H1 (cell line): ENCODE measurements around the gene PNMA6E. TPM values are rescaled to one million over a fixed set of nuclear protein-coding genes. Genes with fewer than 3 reads are reported as not detected.

ENCODE experiments used
- CTCF ChIA-PET: fragments of 300-600 bp; sonication (Branson Sonifier 250); formaldehyde crosslinking; loops from one replicate; lab custom pipeline; 2021; ENCODE audit not compliant: partially characterized antibody; lab: Charles Lee
- POLR2A ChIA-PET: fragments of 300-600 bp; sonication (Branson Sonifier 250); formaldehyde crosslinking; loops from one replicate; lab custom pipeline; 2021; ENCODE audit warnings: inconsistent platforms; ENCODE audit not compliant: partially characterized antibody; lab: Charles Lee
- DNase-seq, 2 experiments: peaks; one replicate each; pipeline versions ENCODE4 v3.0.0 to v3.0.0-alpha.2; 2010 to 2022; ENCODE audit warnings: low spot score in 2 of 2, low read depth in 1 of 2, mixed read lengths in 1 of 2
- FAIRE-seq: peaks from 2 replicates; lab custom pipeline; 2011; peaks lifted over from hg19 to GRCh38; lab: Jason Lieb, UNC
- H2AFZ ChIP-seq: 2 replicates; pipeline ENCODE4 v1.8.1; 2012; ENCODE audit warnings: low read length, inconsistent platforms
- H2AK5ac ChIP-seq: 2 replicates; pipeline ENCODE4 v1.6.1; 2013; ENCODE audit warnings: low read depth, low read length
- H2BK120ac ChIP-seq: replicated peaks from 2 replicates; pipeline ENCODE3; 2013; ENCODE audit warnings: low read depth, low read length, inconsistent platforms
- H2BK12ac ChIP-seq: 2 replicates; pipeline ENCODE4 v1.6.1; 2013; ENCODE audit warnings: low read depth, low read length
- H2BK15ac ChIP-seq: 2 replicates; pipeline ENCODE4 v1.6.1; 2013; ENCODE audit warnings: low read length
- H2BK20ac ChIP-seq: 2 replicates; pipeline ENCODE4 v1.6.1; 2013; ENCODE audit warnings: low read length
- H2BK5ac ChIP-seq: 2 replicates; pipeline ENCODE4 v1.6.1; 2013; ENCODE audit warnings: low read depth, low read length
- H3K14ac ChIP-seq: 2 replicates; pipeline ENCODE4 v1.6.1; 2013; ENCODE audit warnings: inconsistent platforms; ENCODE audit not compliant: insufficient read length
- H3K18ac ChIP-seq: 2 replicates; pipeline ENCODE4 v1.6.1; 2013; ENCODE audit warnings: low read length; ENCODE audit errors: extremely low read depth
- H3K23ac ChIP-seq: 2 replicates; pipeline ENCODE4 v1.6.1; 2013; ENCODE audit warnings: inconsistent platforms; ENCODE audit not compliant: insufficient read length
- H3K23me2 ChIP-seq: 2 replicates; pipeline ENCODE4 v1.6.1; 2013; ENCODE audit warnings: low read depth, low read length
- H3K27ac ChIP-seq: 2 replicates; pipeline ENCODE4 v1.6.1; 2011; ENCODE audit warnings: low read depth, low read length, inconsistent platforms
- H3K27me3 ChIP-seq, 4 experiments: replicated peaks in 1 of 4; 1 replicate in 1 of 4; 2 replicates in 3 of 4; pipeline versions ENCODE4 v1.6.1 to v1.8.1; 2011 to 2013; ENCODE audit warnings: low read length in 3 of 4, mild to moderate bottlenecking in 3 of 4, inconsistent platforms in 2 of 4, mixed read lengths in 2 of 4, moderate library complexity in 1 of 4; ENCODE audit not compliant: control insufficient read depth in 3 of 4, insufficient read depth in 3 of 4; ENCODE audit errors: extremely low read depth in 1 of 4
- H3K36me3 ChIP-seq, 4 experiments: 2 replicates each; pipeline versions ENCODE4 v1.6.1 to v1.8.1; 2011 to 2013; ENCODE audit warnings: mild to moderate bottlenecking in 4 of 4, low read length in 3 of 4, moderate library complexity in 2 of 4, control low read depth in 1 of 4, inconsistent platforms in 1 of 4; ENCODE audit not compliant: insufficient read depth in 4 of 4, control insufficient read depth in 2 of 4
- H3K4ac ChIP-seq: replicated peaks from 2 replicates; pipeline ENCODE3; 2013; ENCODE audit warnings: low read length, low read depth, mixed read lengths, inconsistent platforms; ENCODE audit not compliant: insufficient read length
- H3K4me1 ChIP-seq, 4 experiments: replicated peaks in 1 of 4; 1 replicate in 1 of 4; 2 replicates in 3 of 4; pipeline versions ENCODE4 v1.6.1 to v1.8.1; 2011 to 2013; ENCODE audit warnings: low read length in 3 of 4, inconsistent platforms in 2 of 4, mixed read lengths in 1 of 4; ENCODE audit not compliant: insufficient read depth in 4 of 4, control insufficient read depth in 3 of 4
- H3K4me2 ChIP-seq, 2 experiments: 2 replicates each; pipeline versions ENCODE4 v1.6.1 to v1.8.1; 2011 to 2013; ENCODE audit warnings: low read depth in 2 of 2, low read length in 2 of 2, control low read depth in 1 of 2, inconsistent platforms in 1 of 2, mild to moderate bottlenecking in 1 of 2; ENCODE audit not compliant: insufficient read depth in 1 of 2
- H3K4me3 ChIP-seq, 4 experiments: fragments of 200-600, 300-600 bp in 1 of 4; sonication (generic), shearing (Covaris generic), sonication (Bioruptor Twin) in 1 of 4; 2 replicates each; pipeline versions ENCODE4 v1.5.1 to v1.8.1; 2011 to 2016; ENCODE audit warnings: low read length in 4 of 4, low read depth in 3 of 4, control low read depth in 2 of 4, inconsistent platforms in 2 of 4, mild to moderate bottlenecking in 2 of 4, mixed read lengths in 1 of 4, moderate library complexity in 1 of 4; ENCODE audit not compliant: insufficient read depth in 2 of 4; ENCODE audit errors: extremely low read depth in 1 of 4
- H3K56ac ChIP-seq: replicated peaks from 2 replicates; pipeline ENCODE3; 2013; ENCODE audit warnings: low read depth, mild to moderate bottlenecking, mixed read lengths, low read length, inconsistent platforms; ENCODE audit not compliant: insufficient read length
- H3K79me1 ChIP-seq: 2 replicates; pipeline ENCODE4 v1.6.1; 2013; ENCODE audit warnings: low read depth, low read length, control low read depth
- H3K79me2 ChIP-seq, 2 experiments: 2 replicates each; pipeline versions ENCODE4 v1.6.1 to v1.8.1; 2012 to 2013; ENCODE audit warnings: low read length in 2 of 2, mild to moderate bottlenecking in 2 of 2, inconsistent platforms in 1 of 2; ENCODE audit not compliant: insufficient read depth in 2 of 2, control insufficient read depth in 1 of 2
- H3K9ac ChIP-seq, 4 experiments: replicated peaks in 1 of 4; 1 replicate in 1 of 4; 2 replicates in 3 of 4; pipeline versions ENCODE4 v1.6.1 to v1.8.1; 2011 to 2013; ENCODE audit warnings: low read depth in 3 of 4, low read length in 3 of 4, control low read depth in 2 of 4, mild to moderate bottlenecking in 2 of 4, moderate library complexity in 2 of 4, inconsistent platforms in 1 of 4; ENCODE audit errors: extremely low read depth in 1 of 4
- H3K9me3 ChIP-seq, 2 experiments: 2 replicates each; pipeline versions ENCODE4 v1.6.1 to v1.8.1; 2012 to 2013; ENCODE audit warnings: mild to moderate bottlenecking in 2 of 2, moderate library complexity in 2 of 2, control low read depth in 1 of 2, inconsistent platforms in 1 of 2, low read depth in 1 of 2, low read length in 1 of 2, mixed read lengths in 1 of 2; ENCODE audit not compliant: insufficient read depth in 2 of 2
- H4K20me1 ChIP-seq, 2 experiments: replicated peaks in 1 of 2; 2 replicates each; pipeline versions ENCODE3 to v1.8.1; 2011 to 2013; ENCODE audit warnings: inconsistent platforms in 2 of 2, low read length in 2 of 2, mild to moderate bottlenecking in 1 of 2; ENCODE audit not compliant: insufficient read depth in 2 of 2, control insufficient read depth in 1 of 2
- H4K5ac ChIP-seq: 2 replicates; pipeline ENCODE4 v1.6.1; 2013; ENCODE audit warnings: low read length, low read depth, mixed read lengths, inconsistent platforms; ENCODE audit not compliant: insufficient read length
- H4K8ac ChIP-seq: 2 replicates; pipeline ENCODE4 v1.8.0; 2013; ENCODE audit warnings: mild to moderate bottlenecking, moderate library complexity, low read length, inconsistent platforms; ENCODE audit not compliant: insufficient read depth; ENCODE audit errors: extremely low read depth
- H4K91ac ChIP-seq: replicated peaks from 2 replicates; pipeline ENCODE3; 2013; ENCODE audit warnings: low read length, mixed read lengths, inconsistent platforms; ENCODE audit not compliant: insufficient read length
- CTCF ChIP-seq, 3 experiments: IDR thresholded peaks; 1 replicate in 2 of 3; 2 replicates in 1 of 3; pipeline versions ENCODE4 v1.5.1 to v1.6.1; 2011; ENCODE audit warnings: low read length in 3 of 3, mild to moderate bottlenecking in 3 of 3, inconsistent platforms in 2 of 3, low read depth in 1 of 3, moderate library complexity in 1 of 3; ENCODE audit not compliant: insufficient read depth in 1 of 3; ENCODE audit errors: control extremely low read depth in 1 of 3
- E2F6 ChIP-seq: IDR thresholded peaks from 2 replicates; pipeline ENCODE4 v1.6.1; 2012; ENCODE audit warnings: inconsistent platforms
- RAD21 ChIP-seq, 2 experiments: IDR thresholded peaks in 1 of 2; conservative IDR thresholded peaks in 1 of 2; 2 replicates each; pipeline ENCODE4 v1.6.1; 2011; ENCODE audit warnings: low read depth in 2 of 2, low read length in 2 of 2, improper control_type of control experiment in 1 of 2, inconsistent platforms in 1 of 2, mild to moderate bottlenecking in 1 of 2, moderate library complexity in 1 of 2
- WGBS, 2 experiments: shearing (Covaris generic) in 1 of 2; methylation state at CpG; one replicate each; pipeline versions ENCODE4 v1.1.6 to v1.1.7; 2013 to 2015; ENCODE audit warnings: low lambda C conversion rate in 2 of 2, mixed read lengths in 2 of 2, inconsistent platforms in 1 of 2, low coverage in 1 of 2, missing lambda C conversion rate in 1 of 2; ENCODE audit not compliant: insufficient replicate concordance in 2 of 2, insufficient coverage in 1 of 2, insufficient read length in 1 of 2; ENCODE audit errors: extremely low coverage in 1 of 2, missing lambda C conversion rate in 1 of 2; 5-methylcytosine and 5-hydroxymethylcytosine counted together
- polyA plus RNA-seq, 7 experiments: library from polyadenylated mRNA; depleted of rRNA in 3 of 7; stranded (reverse) in 5 of 7; unstranded in 2 of 7; fragments of >200 nt in 5 of 7; fragments of 200-250 nt in 2 of 7; gene quantifications; 1 replicate in 5 of 7; 2 replicates in 1 of 7; 4 replicates in 1 of 7; pipeline versions ENCODE4 v1.2.1 to v1.2.3, GENCODE V29; 2011 to 2013; ENCODE audit warnings: missing spikeins in 2 of 7, mixed read lengths in 2 of 7
- total RNA-seq: library from RNA; stranded (reverse); fragmentation: NEBNext Ultra II Directional; extraction: Animal tissue kit (Norgen Biotek cat#: 25700); gene quantifications from 2 replicates; pipeline ENCODE4 v1.2.1, GENCODE V29; 2021

Gene PNMA6E
- total and polyA plus RNA-seq, 2 of the 8 experiments (the other 6 are each of a cell fraction or from before 2014, with no cell fraction given) = not detected

- Histone ChIP-seq H3K4me1 (no peaks in the 10 kb centered on the region), H2BK5ac (no peak overlapping the region), H4K20me1 (no peaks in the 10 kb centered on the region), H3K9ac (no peak overlapping the region), H2AFZ (no peak overlapping the region), H4K5ac (no peak overlapping the region), H3K14ac (no peak overlapping the region), H3K56ac (no peak overlapping the region), H2BK15ac (no peak overlapping the region), H3K36me3 (no peaks in the 10 kb centered on the region), H3K23me2 (no peaks in the 10 kb centered on the region), H2AK5ac (no peak overlapping the region), H3K9me3 (no peaks in the 10 kb centered on the region), H2BK20ac (no peak overlapping the region), H3K4ac (no peak overlapping the region), H3K79me1 (no peaks in the 10 kb centered on the region), H3K18ac (no peak overlapping the region), H2BK120ac (no peak overlapping the region), H3K27me3 (no peaks in the 10 kb centered on the region), H3K27ac (no peak overlapping the region), H2BK12ac (no peak overlapping the region), H4K8ac (no peak overlapping the region), H3K4me2 (no peak overlapping the region), H3K79me2 (no peaks in the 10 kb centered on the region), H3K4me3 (no peak overlapping the region), H3K23ac (no peak overlapping the region), H4K91ac (no peak overlapping the region)
- peak; percentile 97 for FAIRE-seq
- TF ChIP-seq E2F6 (no peak), CTCF (IDR thresholded peaks at IDR 0.05; ENCODE audit: control extremely low read depth in 1 of 3, insufficient read depth in 1 of 3, low read depth in 1 of 3, low read length in 3 of 3) (peak in 2 of 3 experiments; percentile 39 to 45; a peak in 3 of 4 replicates), RAD21 (IDR thresholded peaks at IDR 0.05 in 1 of 2, conservative IDR thresholded peaks at IDR 0.05 in 1 of 2; ENCODE audit: low read depth in 2 of 2, low read length in 2 of 2) (peak; percentile 46 to 64; a peak in 3 of 4 replicates)
- CTCF ChIA-PET = interaction anchor here (0.6 to 2.2 kb wide), 11 partner anchors 15 to 497 kb away, joined by 3 to 6 read pairs (median 4); no protein-coding TSS in a partner anchor
- DNase-seq = no peak
- POLR2A ChIA-PET = interaction anchor here (0.6 to 0.7 kb wide), 2 partner anchors 203 to 400 kb away, joined by 3 read pairs; no protein-coding TSS in a partner anchor
- WGBS, 2 experiments = 50% methylated on average over 8 of the region's 8 CpGs; no CpG with 5 or more reads in 1 of the 2 experiments
Observed at GRCh38 chrX:153438532-153438931, 37.4 kb upstream of the PNMA6E start.
